Measurements from ENCODE around the gene LBR.

- TF ChIP-seq, protein P1, sequence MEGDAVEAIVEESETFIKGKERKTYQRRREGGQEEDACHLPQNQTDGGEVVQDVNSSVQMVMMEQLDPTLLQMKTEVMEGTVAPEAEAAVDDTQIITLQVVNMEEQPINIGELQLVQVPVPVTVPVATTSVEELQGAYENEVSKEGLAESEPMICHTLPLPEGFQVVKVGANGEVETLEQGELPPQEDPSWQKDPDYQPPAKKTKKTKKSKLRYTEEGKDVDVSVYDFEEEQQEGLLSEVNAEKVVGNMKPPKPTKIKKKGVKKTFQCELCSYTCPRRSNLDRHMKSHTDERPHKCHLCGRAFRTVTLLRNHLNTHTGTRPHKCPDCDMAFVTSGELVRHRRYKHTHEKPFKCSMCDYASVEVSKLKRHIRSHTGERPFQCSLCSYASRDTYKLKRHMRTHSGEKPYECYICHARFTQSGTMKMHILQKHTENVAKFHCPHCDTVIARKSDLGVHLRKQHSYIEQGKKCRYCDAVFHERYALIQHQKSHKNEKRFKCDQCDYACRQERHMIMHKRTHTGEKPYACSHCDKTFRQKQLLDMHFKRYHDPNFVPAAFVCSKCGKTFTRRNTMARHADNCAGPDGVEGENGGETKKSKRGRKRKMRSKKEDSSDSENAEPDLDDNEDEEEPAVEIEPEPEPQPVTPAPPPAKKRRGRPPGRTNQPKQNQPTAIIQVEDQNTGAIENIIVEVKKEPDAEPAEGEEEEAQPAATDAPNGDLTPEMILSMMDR (IDR thresholded peaks at IDR 0.05), result no peak
- no peak for TF ChIP-seq POLR2A (IDR thresholded peaks at IDR 0.05)
Measured at GRCh38 chr1:225447650-225448089, 19.8 kb upstream of the LBR start.

Data from heart left ventricle (tissue), 13 donors.